Epithelial cell of esophagus (primary cell): ENCODE results near the gene DUS2.
A peak's percentile ranks its signal among the peaks of the same experiment; 100 is the strongest.
"Not testable (repeated sequence)": the region's sequence is repeated elsewhere in the genome, so short reads cannot be mapped to it uniquely, and the experiment has no call there.

Source experiments
- DNase-seq: peaks from one replicate; pipeline ENCODE4 v3.0.0; 2010; ENCODE audit warnings: low read depth
- H3K4me3 ChIP-seq: 2 replicates; pipeline ENCODE4 v1.5.1; 2011; ENCODE audit warnings: mild to moderate bottlenecking, low read length, control low read depth
- CTCF ChIP-seq: IDR thresholded peaks from 2 replicates; pipeline ENCODE4 v1.5.1; 2011; ENCODE audit warnings: low read depth, mild to moderate bottlenecking, low read length, control low read depth, inconsistent platforms; ENCODE audit not compliant: insufficient read depth; ENCODE audit errors: missing control alignments

Gene DUS2

GRCh38 chr16:67992661-67993206 lies 30.4 kb upstream of the DUS2 start:
- no peak overlapping the region for H3K4me3 ChIP-seq
- no peak for TF ChIP-seq CTCF

GRCh38 chr16:67993207-67994039 lies 29.7 kb upstream of the DUS2 start:
- peak overlapping the region; percentile 13 for H3K4me3 ChIP-seq
- DNase-seq: peak; percentile 68
- peak; percentile 65 for TF ChIP-seq CTCF

More at GRCh38 chr16:67992661-67993206, 30.4 kb upstream of the DUS2 start:
- DNase-seq: no peak

DNA sequence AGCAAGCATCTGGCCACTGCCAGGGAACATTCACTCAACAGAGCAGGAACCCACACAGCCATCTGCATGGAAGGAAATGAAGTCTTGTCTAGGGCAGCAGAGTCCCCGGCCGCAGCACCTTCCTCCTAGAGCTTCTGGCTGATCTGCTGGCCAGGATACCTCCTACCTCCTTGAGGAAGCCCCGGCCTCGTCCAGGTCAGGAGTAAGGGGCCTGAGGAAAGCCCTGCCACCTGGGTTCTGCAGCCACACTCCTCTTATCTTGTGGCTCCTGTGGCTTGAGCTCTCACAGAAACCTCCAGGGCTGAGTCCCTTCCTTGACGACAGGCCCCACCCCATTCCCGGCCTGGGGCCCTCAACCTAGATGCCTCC lies 29.1 kb upstream of the DUS2 start:
- DNase-seq: not testable (repeated sequence)

GRCh38 chr16:67995423-67995822 lies 27.7 kb upstream of the DUS2 start:
- no peak for TF ChIP-seq CTCF
- peak; percentile 28 for DNase-seq
- no peak overlapping the region for H3K4me3 ChIP-seq

More for the DNA sequence above, 29.1 kb upstream of the DUS2 start:
- not testable (repeated sequence) for H3K4me3 ChIP-seq

DNA sequence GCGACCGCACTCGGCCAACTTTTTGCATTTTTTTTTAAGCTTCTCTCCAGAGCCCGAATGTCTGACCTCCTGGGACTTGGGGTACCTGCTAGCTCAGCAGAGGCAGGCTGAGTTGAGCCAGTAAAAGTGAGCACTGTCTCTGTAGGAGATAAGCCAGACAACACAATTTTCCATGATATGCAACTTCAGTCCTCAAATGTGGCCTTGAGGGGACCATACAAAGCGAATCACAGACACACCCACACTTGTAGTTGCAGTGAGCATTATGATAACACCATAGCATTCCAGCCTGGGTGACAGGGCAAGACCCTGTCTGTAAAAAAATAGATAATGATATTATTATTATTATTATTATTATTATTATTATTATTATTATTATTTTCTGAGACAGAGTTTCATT lies 26.4 kb upstream of the DUS2 start:
- no peak for TF ChIP-seq CTCF
- DNase-seq: no peak
- H3K4me3 ChIP-seq: no peak overlapping the region

DNA sequence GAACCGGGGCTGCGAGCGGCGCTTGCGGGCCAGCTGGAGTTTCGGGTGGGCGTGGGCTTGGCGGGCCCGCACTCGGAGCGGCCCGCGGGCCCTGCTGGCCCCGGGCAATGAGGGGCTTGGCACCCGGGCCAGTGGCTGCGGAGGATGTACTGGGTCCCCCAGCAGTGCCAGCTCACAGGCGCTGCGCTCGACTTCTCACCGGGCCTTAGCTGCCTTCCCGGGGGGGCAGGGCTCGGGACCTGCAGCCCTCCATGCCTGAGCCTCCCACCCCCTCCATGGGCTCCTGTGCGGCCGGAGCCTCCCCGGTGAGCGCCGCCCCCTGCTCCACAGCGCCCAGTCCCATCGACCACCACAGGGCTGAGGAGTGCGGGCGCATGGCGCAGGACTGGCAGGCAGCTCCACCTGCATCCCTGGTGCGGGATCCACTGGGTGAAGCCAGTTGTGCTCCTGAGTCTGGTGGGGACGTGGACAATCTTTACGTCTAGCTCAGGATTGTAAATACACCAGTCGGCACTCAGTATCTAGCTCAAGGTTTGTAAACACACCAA lies 24.8 kb upstream of the DUS2 start:
- H3K4me3 ChIP-seq, DNase-seq: not testable (repeated sequence)

DNA sequence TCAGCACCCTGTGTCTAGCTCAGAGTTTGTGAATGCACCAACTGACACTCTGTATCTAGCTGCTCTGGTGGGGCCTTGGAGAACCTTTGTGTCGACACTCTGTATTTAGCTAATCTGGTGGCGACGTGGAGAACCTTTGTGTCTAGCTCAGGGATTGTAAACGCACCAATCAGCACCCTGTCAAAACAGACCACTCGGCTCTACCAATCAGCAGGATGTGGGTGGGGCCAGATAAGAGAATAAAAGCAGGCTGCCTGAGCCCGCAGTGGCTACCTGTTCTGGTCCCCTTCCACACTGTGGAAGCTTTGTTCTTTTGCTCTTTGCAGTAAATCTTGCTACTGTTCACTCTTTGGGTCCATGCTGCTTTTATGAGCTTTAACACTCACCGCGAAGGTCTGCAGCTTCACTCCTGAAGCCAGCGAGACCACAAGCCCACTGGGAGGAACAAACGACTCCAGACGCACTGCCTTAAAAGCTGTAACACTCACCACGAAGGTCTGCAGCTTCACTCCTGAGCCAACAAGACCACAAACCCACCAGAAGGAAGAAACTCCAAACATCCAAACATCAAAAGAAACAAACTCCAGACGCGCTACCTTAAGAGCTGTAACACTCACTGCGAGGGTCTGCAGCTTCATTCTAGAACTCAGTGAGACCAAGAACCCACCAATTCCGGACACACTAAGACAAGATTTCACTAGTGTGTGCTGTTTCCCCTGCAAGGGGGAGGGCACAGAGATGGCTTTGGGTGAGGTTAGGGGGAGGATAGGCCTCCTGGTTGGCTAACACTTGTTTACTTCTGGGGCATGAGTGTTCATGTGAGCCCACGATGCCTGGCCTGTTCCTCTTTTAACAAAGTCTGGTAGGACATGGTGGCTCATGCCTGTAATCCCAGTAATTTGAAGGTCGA lies 24.1 kb upstream of the DUS2 start, which contains the start of gene DPEP2:
Gene DPEP2, minus strand, starts transcription at position 706 of the 910 bp plus-strand sequence. CDS start 6,272 bp downstream, outside the sequence.
- not testable (repeated sequence) for H3K4me3 ChIP-seq, DNase-seq

DNA sequence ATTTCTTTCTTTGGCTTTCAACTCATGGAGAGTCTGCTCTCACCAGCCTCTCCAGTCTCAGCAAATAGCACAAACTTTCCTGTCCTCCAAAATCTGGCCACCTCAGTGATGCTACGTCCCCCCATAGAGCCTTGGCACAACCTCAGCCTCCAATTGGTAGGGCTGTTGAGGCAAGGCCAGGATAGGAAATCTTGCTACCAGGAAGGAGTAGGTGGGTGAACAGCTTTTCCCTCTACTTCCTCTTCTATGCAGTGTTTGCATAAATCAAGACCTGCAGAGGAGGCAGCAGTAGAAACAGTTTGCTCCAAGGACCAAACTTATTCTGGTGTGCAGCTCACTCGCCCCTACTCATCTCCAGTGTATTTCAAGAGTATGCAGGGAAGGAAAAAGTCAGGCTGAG lies 23.1 kb upstream of the DUS2 start:
- TF ChIP-seq CTCF: no peak
- DNase-seq: no peak
- H3K4me3 ChIP-seq: no peak overlapping the region
